Esophagus squamous epithelium (tissue), 5 donors: Measurements from ENCODE around the gene EVC2. TPM values are rescaled to one million over a fixed set of nuclear protein-coding genes. Genes with fewer than 3 reads are reported as not detected.

Source experiments
- DNase-seq: peaks from one replicate; lab custom pipeline; 2025; lab: John Stamatoyannopoulos, UW
- H3K27ac ChIP-seq, 4 donors: fragments of 200-600 bp; sonication (generic); one replicate each; pipeline ENCODE4 v1.5.1; 2016 to 2019; ENCODE audit warnings: mild to moderate bottlenecking in 1 of 4
- H3K27me3 ChIP-seq, 4 donors: fragments of 200-600 bp; sonication (generic); 1 replicate in 3 of 4; 2 replicates in 1 of 4; pipeline versions ENCODE4 v1.5.1 to v1.6.0; 2017 to 2021; ENCODE audit warnings: antibody characterized with exemption in 1 of 4
- H3K36me3 ChIP-seq, 3 donors: fragments of 200-600 bp; sonication (generic); one replicate each; pipeline ENCODE4 v1.5.1; 2016 to 2019
- H3K4me1 ChIP-seq, 3 donors: fragments of 200-600 bp; sonication (generic); one replicate each; pipeline ENCODE4 v1.5.1; 2017 to 2019
- H3K4me3 ChIP-seq, 4 donors: fragments of 200-600 bp; sonication (generic); 1 replicate in 3 of 4; 2 replicates in 1 of 4; pipeline ENCODE4 v1.5.1; 2016 to 2019; ENCODE audit warnings: mild to moderate bottlenecking in 2 of 4, moderate library complexity in 1 of 4
- H3K9me3 ChIP-seq, 3 donors: fragments of 200-600 bp; sonication (generic); one replicate each; pipeline ENCODE4 v1.5.1; 2016 to 2019
- POLR2A ChIP-seq, 4 donors: fragments of 450-650 bp; IDR thresholded peaks; one replicate each; pipeline ENCODE4 v1.6.1; 2017; ENCODE audit warnings: antibody characterized with exemption in 4 of 4, mild to moderate bottlenecking in 4 of 4, moderate library complexity in 3 of 4
- WGBS, 2 donors: methylation state at CpG; one replicate each; pipeline ENCODE4 v1.1.5; 2018; 5-methylcytosine and 5-hydroxymethylcytosine counted together
- intact Hi-C: fragments of 100-400 bp; cut with DNase I; formaldehyde crosslinking; loops from one replicate; pipeline ENCODE4 v1.15.0; 2022
- total RNA-seq, 4 donors: library from RNA; depleted of rRNA; stranded (reverse); fragments of >200 nt; gene quantifications; one replicate each; pipeline ENCODE4 v1.1.0, GENCODE V29; 2016
- TF ChIP-seq, protein P1 (sequence below), 6 experiments: fragments of 450-650 bp in 4 of 6; fragments of 200-600 bp in 2 of 6; sonication (generic) in 2 of 6; IDR thresholded peaks; one replicate each; pipeline ENCODE4 v1.5.1; 2016 to 2019; ENCODE audit warnings: antibody characterized with exemption in 6 of 6, mild to moderate bottlenecking in 4 of 6, moderate library complexity in 4 of 6
- donor health status: DM: yes; HTN: yes; CAD: no.

EVC2 gene
- total RNA-seq, 4 donors from 2014 or later, result 5.0 to 12.6 (median 5.1) TPM

DNA sequence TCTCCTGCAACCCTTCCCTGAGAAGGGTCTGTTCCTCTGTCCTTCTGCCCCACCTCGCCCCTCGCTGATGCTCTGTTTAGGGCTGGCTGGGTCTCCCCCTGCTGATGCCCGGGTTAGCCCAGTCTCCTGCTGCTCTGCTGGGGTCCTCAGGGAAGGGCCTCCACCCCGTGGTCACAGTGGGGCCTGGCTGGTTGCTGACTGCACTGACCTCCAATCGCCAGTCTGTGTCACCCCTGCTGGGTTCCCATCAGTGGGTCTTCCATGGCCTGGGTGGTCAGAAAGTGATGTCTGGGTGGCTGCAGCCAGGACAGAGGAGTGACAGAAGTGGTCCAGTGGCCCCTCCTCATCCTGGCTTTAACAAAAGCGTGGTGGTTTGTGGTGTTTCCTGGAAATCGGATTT, 47.3 kb upstream of the EVC2 start:
- intact Hi-C loops, result no loop called here
- Histone ChIP-seq H3K9me3 (no peaks in the 10 kb centered on the region), H3K4me1 (peaks cover 3 to 48% (median 6%) of the 10 kb centered on the region in 3 donors), H3K27ac (no peak overlapping the region), H3K4me3 (no peak overlapping the region), H3K27me3 (no peaks in the 10 kb centered on the region), H3K36me3 (peaks cover 5 to 60% (median 10%) of the 10 kb centered on the region in 3 donors)
- DNase-seq, result no peak
- no peak for TF ChIP-seq POLR2A (IDR thresholded peaks at IDR 0.05)
- TF ChIP-seq, protein P1, sequence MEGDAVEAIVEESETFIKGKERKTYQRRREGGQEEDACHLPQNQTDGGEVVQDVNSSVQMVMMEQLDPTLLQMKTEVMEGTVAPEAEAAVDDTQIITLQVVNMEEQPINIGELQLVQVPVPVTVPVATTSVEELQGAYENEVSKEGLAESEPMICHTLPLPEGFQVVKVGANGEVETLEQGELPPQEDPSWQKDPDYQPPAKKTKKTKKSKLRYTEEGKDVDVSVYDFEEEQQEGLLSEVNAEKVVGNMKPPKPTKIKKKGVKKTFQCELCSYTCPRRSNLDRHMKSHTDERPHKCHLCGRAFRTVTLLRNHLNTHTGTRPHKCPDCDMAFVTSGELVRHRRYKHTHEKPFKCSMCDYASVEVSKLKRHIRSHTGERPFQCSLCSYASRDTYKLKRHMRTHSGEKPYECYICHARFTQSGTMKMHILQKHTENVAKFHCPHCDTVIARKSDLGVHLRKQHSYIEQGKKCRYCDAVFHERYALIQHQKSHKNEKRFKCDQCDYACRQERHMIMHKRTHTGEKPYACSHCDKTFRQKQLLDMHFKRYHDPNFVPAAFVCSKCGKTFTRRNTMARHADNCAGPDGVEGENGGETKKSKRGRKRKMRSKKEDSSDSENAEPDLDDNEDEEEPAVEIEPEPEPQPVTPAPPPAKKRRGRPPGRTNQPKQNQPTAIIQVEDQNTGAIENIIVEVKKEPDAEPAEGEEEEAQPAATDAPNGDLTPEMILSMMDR (IDR thresholded peaks at IDR 0.05), result no peak
- 61 to 86% methylated on average over 2 to 5 of the region's 7 CpGs for WGBS, 2 donors

DNA sequence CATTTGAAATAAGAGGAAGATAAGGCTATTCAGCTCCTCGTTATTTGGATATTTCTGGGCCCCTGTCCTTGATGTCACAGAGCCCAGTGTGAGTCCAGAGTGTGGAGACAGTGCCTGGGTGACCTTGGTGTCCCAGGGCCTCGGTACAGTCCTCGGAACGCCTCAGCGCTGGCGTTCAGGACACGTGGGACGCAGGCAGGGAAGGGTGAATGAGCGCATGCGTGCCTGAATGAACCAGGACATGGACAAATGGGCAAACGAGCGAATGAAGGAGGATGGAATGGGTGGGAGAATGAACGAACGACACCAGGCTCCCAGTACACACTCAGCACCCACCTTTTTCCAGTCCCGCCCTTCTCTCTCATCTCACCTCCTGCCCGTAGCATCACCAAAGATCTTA, 46.8 kb upstream of the EVC2 start:
- Histone ChIP-seq H3K36me3 (peaks cover 5 to 66% (median 10%) of the 10 kb centered on the region in 3 donors), H3K27me3 (no peaks in the 10 kb centered on the region), H3K27ac (no peak overlapping the region), H3K4me1 (peaks cover 3 to 44% (median 6%) of the 10 kb centered on the region in 3 donors), H3K4me3 (no peak overlapping the region), H3K9me3 (no peaks in the 10 kb centered on the region)
- DNase-seq, result no peak
- WGBS, 2 donors, result 80 to 82% methylated on average over 10 to 16 of the region's 16 CpGs
- TF ChIP-seq, protein P1 (IDR thresholded peaks at IDR 0.05), result no peak
- no peak for TF ChIP-seq POLR2A (IDR thresholded peaks at IDR 0.05)
- intact Hi-C loops, result no loop called here

DNA sequence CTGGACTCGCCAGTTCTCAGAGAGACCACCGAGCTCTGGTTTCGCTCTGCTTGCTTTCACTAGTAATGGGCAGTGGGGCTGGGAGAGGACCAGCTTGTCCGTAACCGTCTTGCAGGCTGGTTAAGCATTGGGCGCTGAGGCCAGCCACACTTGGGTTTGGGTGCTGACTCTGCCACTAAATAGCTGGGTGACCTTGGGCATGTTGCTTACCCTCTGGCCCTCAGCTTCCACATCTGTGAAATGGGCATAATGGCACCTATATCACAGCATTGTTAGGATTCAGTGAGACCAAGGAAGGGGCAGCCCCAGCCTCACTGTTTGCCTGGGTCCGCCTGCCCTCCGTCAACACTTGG, 46.1 kb upstream of the EVC2 start:
- H3K36me3 ChIP-seq, result peaks cover 5 to 72% (median 10%) of the 10 kb centered on the region in 3 donors
- no peaks in the 10 kb centered on the region for H3K27me3 ChIP-seq
- no peak for TF ChIP-seq POLR2A (IDR thresholded peaks at IDR 0.05)
- TF ChIP-seq, protein P1 (IDR thresholded peaks at IDR 0.05), result no peak
- no peak overlapping the region for H3K27ac ChIP-seq
- H3K4me3 ChIP-seq, result no peak overlapping the region
- DNase-seq, result no peak
- H3K9me3 ChIP-seq, result no peaks in the 10 kb centered on the region
- 84 to 97% methylated on average over 5 to 6 of the region's 8 CpGs for WGBS, 2 donors
- intact Hi-C loops, result no loop called here
- peaks cover 3 to 37% (median 6%) of the 10 kb centered on the region in 3 donors for H3K4me1 ChIP-seq

DNA sequence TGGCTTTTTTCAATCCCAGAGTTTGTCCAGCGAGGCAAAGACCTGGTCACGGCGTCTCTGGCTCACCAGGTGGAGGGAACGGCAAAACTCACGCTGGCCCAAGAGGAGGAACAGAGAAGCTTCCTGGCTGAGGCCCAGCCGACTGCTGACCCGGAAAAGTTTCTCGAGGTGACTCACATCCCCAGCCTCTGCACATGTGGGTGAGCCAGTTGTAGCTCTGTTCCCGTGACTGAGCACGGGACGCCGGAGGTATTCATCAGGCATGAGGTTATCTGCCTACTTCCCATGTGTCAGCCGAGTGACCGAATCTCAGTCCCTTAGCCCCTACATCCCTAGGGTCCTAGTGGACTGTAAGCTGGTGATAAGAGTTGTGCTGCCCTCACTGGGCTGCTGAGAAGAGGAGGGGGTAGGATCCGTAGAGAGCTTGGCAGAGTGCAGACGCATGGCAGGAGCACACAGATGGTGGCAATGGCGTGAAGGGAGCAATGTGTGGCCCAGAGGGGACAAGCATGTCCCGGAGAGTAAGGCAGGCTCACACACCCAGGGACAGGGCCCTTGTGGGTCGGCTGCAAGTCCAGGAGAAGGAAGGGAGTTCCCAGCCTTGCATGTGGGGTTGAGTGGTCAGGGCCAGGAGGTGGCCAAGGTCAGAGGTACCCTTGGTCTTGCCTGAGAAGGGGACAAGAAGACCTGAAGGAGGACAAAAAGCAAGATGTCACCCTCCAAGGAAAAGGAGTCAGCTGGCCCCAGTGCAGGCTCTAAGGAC, 45.6 kb upstream of the EVC2 start:
- no peak for DNase-seq
- peaks cover 5 to 77% (median 10%) of the 10 kb centered on the region in 3 donors for H3K36me3 ChIP-seq
- no peaks in the 10 kb centered on the region for H3K27me3 ChIP-seq
- no peak overlapping the region for H3K4me3 ChIP-seq
- WGBS, 2 donors, result 71 to 86% methylated on average over 7 of the region's 19 CpGs
- H3K4me1 ChIP-seq, result peaks cover 3 to 32% (median 6%) of the 10 kb centered on the region in 3 donors
- TF ChIP-seq, protein P1 (IDR thresholded peaks at IDR 0.05), result no peak
- no peak for TF ChIP-seq POLR2A (IDR thresholded peaks at IDR 0.05)
- H3K27ac ChIP-seq, result peak overlapping the region in 3 of 4 donors; percentile 25 to 50 (median 44)
- no peaks in the 10 kb centered on the region for H3K9me3 ChIP-seq
- intact Hi-C loops, result no loop called here

DNA sequence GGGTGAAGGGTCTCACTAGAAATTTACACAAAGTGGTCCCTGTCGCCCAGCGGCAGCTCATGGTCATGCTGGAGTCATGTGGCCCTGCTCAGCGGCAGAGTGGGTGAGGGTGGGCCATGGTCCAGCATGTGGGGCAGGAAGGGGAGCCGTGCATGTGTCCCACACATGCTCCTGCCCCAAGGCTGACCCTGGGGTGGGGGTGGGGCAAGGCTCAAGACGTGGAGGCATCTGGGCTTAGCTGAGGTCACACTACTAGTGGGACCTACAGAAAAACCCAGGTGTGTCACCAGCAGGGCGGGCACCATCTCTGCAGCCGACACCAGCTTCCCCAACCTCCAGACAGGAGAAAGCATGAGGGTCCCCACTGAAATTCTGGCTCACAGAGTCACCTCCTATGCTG, 45.0 kb upstream of the EVC2 start:
- WGBS, 2 donors, result no CpG with 5 or more reads among the region's 7 CpGs
- Histone ChIP-seq H3K27me3 (no peaks in the 10 kb centered on the region), H3K4me3 (no peak overlapping the region), H3K4me1 (peaks cover 3 to 26% (median 3%) of the 10 kb centered on the region in 3 donors), H3K36me3 (peaks cover 5 to 82% (median 10%) of the 10 kb centered on the region in 3 donors), H3K9me3 (no peaks in the 10 kb centered on the region), H3K27ac (peak overlapping the region in 2 of 4 donors; percentile 25 to 44)
- intact Hi-C loops, result no loop called here
- TF ChIP-seq POLR2A (IDR thresholded peaks at IDR 0.05), result no peak
- TF ChIP-seq, protein P1 (IDR thresholded peaks at IDR 0.05), result no peak
- DNase-seq, result no peak
